ENCODE data around the gene NAV2.

GRCh38 chr11:20118209-20118608 lies 405.6 kb downstream of the NAV2 start:
- no peak for TF ChIP-seq CTCF (conservative IDR thresholded peaks at IDR 0.05)
- TF ChIP-seq EZH2 (IDR thresholded peaks at IDR 0.05; ENCODE audit: low read depth) = no peak

Measured in PC-9 (cell line).